HepG2 (cell line): ENCODE results near the gene TBC1D16.

Experiments used
- ATF1 ChIP-seq: IDR thresholded peaks from 2 replicates; pipeline ENCODE4 v1.6.1; 2016; ENCODE audit warnings: mild to moderate bottlenecking, control low read depth
- CTCF ChIP-seq: sonication (generic); formaldehyde crosslinking; IDR thresholded peaks from 2 replicates; pipeline ENCODE4 v1.5.0; 2020; ENCODE audit warnings: mild to moderate bottlenecking, missing genetic modification reagents, moderate library complexity
- EZH2 ChIP-seq: conservative IDR thresholded peaks from 2 replicates; pipeline ENCODE4 v1.6.1; 2012; ENCODE audit warnings: mild to moderate bottlenecking, low read depth, low read length, moderate library complexity
- GATAD2A ChIP-seq: IDR thresholded peaks from 2 replicates; pipeline ENCODE4 v1.6.1; 2016
- NFIC ChIP-seq: IDR thresholded peaks from 2 replicates; pipeline ENCODE4 v1.6.1; 2012; ENCODE audit warnings: mild to moderate bottlenecking, low read length, inconsistent platforms
- PHF8 ChIP-seq: sonication (generic); formaldehyde crosslinking; IDR thresholded peaks from 2 replicates; pipeline ENCODE4 v1.5.0; 2020; ENCODE audit warnings: missing genetic modification reagents
- PRDM10 ChIP-seq: sonication (generic); formaldehyde crosslinking; IDR thresholded peaks from 2 replicates; pipeline ENCODE4 v1.4.0; 2020; ENCODE audit warnings: low read depth, missing genetic modification reagents
- RNF2 ChIP-seq: fragments of 450-650 bp; conservative IDR thresholded peaks from 2 replicates; pipeline ENCODE4 v1.6.1; 2016; ENCODE audit warnings: low read depth
- SMAD1 ChIP-seq: sonication (generic); formaldehyde crosslinking; IDR thresholded peaks from 2 replicates; pipeline ENCODE4 v1.4.0; 2020; ENCODE audit warnings: missing genetic modification reagents, low read depth, mild to moderate bottlenecking, borderline replicate concordance
- SPEN ChIP-seq: sonication (generic); formaldehyde crosslinking; IDR thresholded peaks from 2 replicates; pipeline ENCODE4 v1.5.1; 2020; ENCODE audit warnings: low read depth, mild to moderate bottlenecking, missing genetic modification reagents
- ZFP36L1 ChIP-seq: sonication (generic); formaldehyde crosslinking; IDR thresholded peaks from 2 replicates; pipeline ENCODE4 v1.8.0; 2022; ENCODE audit warnings: mild to moderate bottlenecking, missing genetic modification reagents, moderate library complexity
- ZNF407 ChIP-seq: sonication (generic); formaldehyde crosslinking; IDR thresholded peaks from one replicate; pipeline ENCODE4 v1.5.1; 2020; ENCODE audit warnings: mild to moderate bottlenecking, missing genetic modification reagents; ENCODE audit errors: not compliant biosample characterization
- ZSCAN25 ChIP-seq: sonication (generic); formaldehyde crosslinking; IDR thresholded peaks from 2 replicates; pipeline ENCODE4 v1.8.0; 2022; ENCODE audit warnings: mild to moderate bottlenecking, missing genetic modification reagents

- TF ChIP-seq EZH2 (no peak), ZNF407 (CRISPR knock-in tag) (no peak), CTCF (CRISPR knock-in tag) (no peak), PHF8 (CRISPR knock-in tag) (no peak), SPEN (CRISPR knock-in tag) (no peak), RNF2 (no peak), NFIC (no peak), ZSCAN25 (CRISPR knock-in tag) (no peak), ZFP36L1 (CRISPR knock-in tag) (no peak), SMAD1 (no peak), PRDM10 (no peak), GATAD2A (CRISPR knock-in tag) (no peak), ATF1 (CRISPR knock-in tag) (no peak)
These were observed 117.7 kb downstream of the TBC1D16 start for GRCh38 chr17:79917902-79918484.
